GM21723 (cell line): Measurements from ENCODE around the gene IFT57.
"Not testable (repeated sequence)": the region's sequence is repeated elsewhere in the genome, so short reads cannot be mapped to it uniquely, and the experiment has no call there.

ENCODE experiments used
- ATAC-seq: cut with Tn5 transposase; IDR thresholded peaks from one replicate; pipeline ENCODE4 v1.9.1; 2021; ENCODE audit warnings: mild to moderate bottlenecking, moderate library complexity; ENCODE audit not compliant: unreplicated experiment

IFT57 gene

GRCh38 chr3:108221911-108222852 lies at the start of gene IFT57:
Gene IFT57, minus strand, starts transcription at chr3:108222424. Its CDS starts 102 bp downstream, at chr3:108222322.
- ATAC-seq, result peak; percentile 96

GRCh38 chr3:108271626-108272025 lies 49.4 kb upstream of the IFT57 start:
- ATAC-seq, result no peak

- not testable (repeated sequence) for ATAC-seq
These were observed 46.0 kb upstream of the IFT57 start for GRCh38 chr3:108268235-108268634.

- ATAC-seq, result not testable (repeated sequence)
These were observed 42.5 kb upstream of the IFT57 start for GRCh38 chr3:108264534-108265298.

- no peak for ATAC-seq
These were observed 32.9 kb upstream of the IFT57 start for GRCh38 chr3:108255131-108255530.

GRCh38 chr3:108251844-108252243 lies 29.6 kb upstream of the IFT57 start:
- no peak for ATAC-seq

- no peak for ATAC-seq
These were observed 29.0 kb upstream of the IFT57 start for GRCh38 chr3:108251265-108251664.

- ATAC-seq, result no peak
These were observed 28.4 kb upstream of the IFT57 start for GRCh38 chr3:108250626-108251025.

GRCh38 chr3:108243243-108243642 lies 21.0 kb upstream of the IFT57 start:
- ATAC-seq, result no peak

- no peak for ATAC-seq
These were observed 20.6 kb upstream of the IFT57 start for GRCh38 chr3:108242776-108243175.

GRCh38 chr3:108241721-108242120 lies 19.5 kb upstream of the IFT57 start:
- ATAC-seq, result no peak

- no peak for ATAC-seq
These were observed 18.9 kb upstream of the IFT57 start for GRCh38 chr3:108241146-108241545.

GRCh38 chr3:108239082-108239481 lies 16.9 kb upstream of the IFT57 start:
- ATAC-seq, result no peak

GRCh38 chr3:108235290-108235689 lies 13.1 kb upstream of the IFT57 start:
- ATAC-seq, result no peak

- no peak for ATAC-seq
These were observed 12.2 kb upstream of the IFT57 start for GRCh38 chr3:108234387-108234957.

GRCh38 chr3:108228286-108228685 lies 6.1 kb upstream of the IFT57 start:
- ATAC-seq, result no peak

GRCh38 chr3:108227131-108227530 lies 4.9 kb upstream of the IFT57 start:
- no peak for ATAC-seq

- no peak for ATAC-seq
These were observed 3.0 kb upstream of the IFT57 start for GRCh38 chr3:108225221-108225620.

GRCh38 chr3:108223928-108224327 lies 1.7 kb upstream of the IFT57 start:
- no peak for ATAC-seq

- no peak for ATAC-seq
These were observed 785 bp upstream of the IFT57 start for GRCh38 chr3:108222853-108223565.

- ATAC-seq, result no peak
These were observed 831 bp downstream of the IFT57 start for GRCh38 chr3:108221393-108221792.
